Esophagus muscularis mucosa (tissue), 4 donors: ENCODE measurements around the gene EEF1AKMT2. TPM values are rescaled to one million over a fixed set of nuclear protein-coding genes. Genes with fewer than 3 reads are reported as not detected.

Experiments
- DNase-seq: peaks from one replicate; pipeline ENCODE4 v3.0.0-alpha.2; 2017; ENCODE audit errors: extremely low spot score
- H3K27ac ChIP-seq, 4 donors: fragments of 200-600 bp; sonication (generic); replicated peaks in 1 of 4; 1 replicate in 3 of 4; 2 replicates in 1 of 4; pipeline ENCODE4 v1.5.1; 2016 to 2019; ENCODE audit warnings: mild to moderate bottlenecking in 1 of 4
- H3K27me3 ChIP-seq, 4 donors: fragments of 200-600 bp; sonication (generic); one replicate each; pipeline versions ENCODE4 v1.5.1 to v1.6.0; 2016 to 2019
- H3K36me3 ChIP-seq, 4 donors: fragments of 200-600 bp; sonication (generic); one replicate each; pipeline ENCODE4 v1.5.1; 2016 to 2019
- H3K4me1 ChIP-seq, 4 donors: fragments of 200-600 bp; sonication (generic); one replicate each; pipeline ENCODE4 v1.5.1; 2016 to 2019
- H3K4me3 ChIP-seq, 4 donors: fragments of 200-600 bp; sonication (generic); 1 replicate in 2 of 4; 2 replicates in 2 of 4; pipeline ENCODE4 v1.5.1; 2016 to 2019; ENCODE audit warnings: mild to moderate bottlenecking in 4 of 4, moderate library complexity in 1 of 4
- H3K9me3 ChIP-seq, 4 donors: fragments of 200-600 bp; sonication (generic); 1 replicate in 3 of 4; 2 replicates in 1 of 4; pipeline ENCODE4 v1.5.1; 2016 to 2019
- CTCF ChIP-seq, 3 experiments: fragments of 200-600 bp in 2 of 3; fragments of 450-650 bp in 1 of 3; sonication (generic) in 2 of 3; IDR thresholded peaks; one replicate each; pipeline ENCODE4 v1.5.1; 2017 to 2019; ENCODE audit warnings: antibody characterized with exemption in 3 of 3, mild to moderate bottlenecking in 2 of 3, moderate library complexity in 1 of 3
- EP300 ChIP-seq: sonication (generic); formaldehyde crosslinking; IDR thresholded peaks from one replicate; pipeline ENCODE4 v1.6.1; 2017; ENCODE audit warnings: antibody characterized with exemption
- POLR2A ChIP-seq: fragments of 450-650 bp; IDR thresholded peaks from one replicate; pipeline ENCODE4 v1.6.1; 2017; ENCODE audit warnings: antibody characterized with exemption, moderate library complexity, mild to moderate bottlenecking, low read depth
- POLR2AphosphoS5 ChIP-seq, 2 donors: sonication (generic); formaldehyde crosslinking; IDR thresholded peaks; one replicate each; pipeline ENCODE4 v1.6.1; 2017; ENCODE audit warnings: antibody characterized with exemption in 2 of 2
- WGBS: methylation state at CpG from one replicate; pipeline ENCODE4 v1.1.5; 2018; 5-methylcytosine and 5-hydroxymethylcytosine counted together
- intact Hi-C: fragments of 100-400 bp; cut with DNase I; formaldehyde crosslinking; loops from one replicate; pipeline ENCODE4 v1.15.1; 2023
- total RNA-seq, 4 donors: library from RNA; depleted of rRNA; stranded (reverse); fragments of >200 nt; gene quantifications; one replicate each; pipeline versions ENCODE4 v1.1.0 to v1.2.1, GENCODE V29; 2016

The EEF1AKMT2 gene
- total RNA-seq, 4 donors from 2014 or later = 9.0 to 11.9 (median 10.0) TPM

- Histone ChIP-seq H3K27me3 (no peaks in the 10 kb centered on the region), H3K36me3 (no peaks in the 10 kb centered on the region), H3K27ac (no peak overlapping the region), H3K9me3 (no peaks in the 10 kb centered on the region), H3K4me1 (peaks cover 54 to 90% (median 78%) of the 10 kb centered on the region in 4 donors), H3K4me3 (no peak overlapping the region)
- DNase-seq = no peak
- 62% methylated on average over 5 of the region's 6 CpGs for WGBS
- intact Hi-C loops = no loop called here
- TF ChIP-seq EP300 = no peak
- no peak for TF ChIP-seq POLR2A
- no peak for TF ChIP-seq POLR2AphosphoS5 (IDR thresholded peaks at IDR 0.05)
- no peak for TF ChIP-seq CTCF (IDR thresholded peaks at IDR 0.05)
Measured at GRCh38 chr10:124715439-124715838, 76.2 kb downstream of the EEF1AKMT2 start.

GRCh38 chr10:124713679-124714255 lies 77.9 kb downstream of the EEF1AKMT2 start:
- peaks cover 54 to 91% (median 78%) of the 10 kb centered on the region in 4 donors for H3K4me1 ChIP-seq
- no peaks in the 10 kb centered on the region for H3K36me3 ChIP-seq
- intact Hi-C loops = no loop called here
- H3K9me3 ChIP-seq = no peaks in the 10 kb centered on the region
- no peak for DNase-seq
- 73% methylated on average over 9 of the region's 10 CpGs for WGBS
- TF ChIP-seq EP300 = no peak
- TF ChIP-seq CTCF (IDR thresholded peaks at IDR 0.05) = no peak
- TF ChIP-seq POLR2AphosphoS5 (IDR thresholded peaks at IDR 0.05) = no peak
- TF ChIP-seq POLR2A = no peak
- no peak overlapping the region for H3K4me3 ChIP-seq
- H3K27ac ChIP-seq = peak overlapping the region in 1 of 4 donors; percentile 3
- no peaks in the 10 kb centered on the region for H3K27me3 ChIP-seq

- WGBS = 89% methylated on average over 3 of the region's 5 CpGs
- intact Hi-C loops = no loop called here
- H3K27ac ChIP-seq = no peak overlapping the region
- H3K4me3 ChIP-seq = no peak overlapping the region
- TF ChIP-seq CTCF (IDR thresholded peaks at IDR 0.05) (no peak), POLR2A (no peak), POLR2AphosphoS5 (IDR thresholded peaks at IDR 0.05) (no peak)
- H3K4me1 ChIP-seq = peaks cover 54 to 91% (median 78%) of the 10 kb centered on the region in 4 donors
- no peak for DNase-seq
- H3K27me3 ChIP-seq = no peaks in the 10 kb centered on the region
- no peaks in the 10 kb centered on the region for H3K9me3 ChIP-seq
- no peaks in the 10 kb centered on the region for H3K36me3 ChIP-seq
Measured at GRCh38 chr10:124712704-124713407, 78.8 kb downstream of the EEF1AKMT2 start.

GRCh38 chr10:124711145-124711544 lies 80.5 kb downstream of the EEF1AKMT2 start:
- WGBS = 79% methylated on average over 7 of the region's 7 CpGs
- peaks cover 59 to 91% (median 78%) of the 10 kb centered on the region in 4 donors for H3K4me1 ChIP-seq
- no peaks in the 10 kb centered on the region for H3K27me3 ChIP-seq
- H3K4me3 ChIP-seq = no peak overlapping the region
- H3K27ac ChIP-seq = peak overlapping the region in 1 of 4 donors; percentile 86
- intact Hi-C loops = no loop called here
- TF ChIP-seq POLR2AphosphoS5 (IDR thresholded peaks at IDR 0.05) (no peak), CTCF (IDR thresholded peaks at IDR 0.05) (no peak), POLR2A (no peak), EP300 (no peak)
- H3K9me3 ChIP-seq = no peaks in the 10 kb centered on the region
- peaks cover 0 to 3% (median 0%) of the 10 kb centered on the region in 4 donors for H3K36me3 ChIP-seq
- no peak for DNase-seq
